D341Med (cell line): ENCODE data around the gene TDRD15.
"Not testable (repeated sequence)": the region's sequence is repeated elsewhere in the genome, so short reads cannot be mapped to it uniquely, and the experiment has no call there.

Experiments used
- DNase-seq: peaks from one replicate; pipeline ENCODE4 v3.0.0; 2012; ENCODE audit warnings: low spot score

The TDRD15 gene

GRCh38 chr2:21123473-21124393 lies at the start of gene TDRD15:
TSS of gene TDRD15 (plus strand) at chr2:21123968. CDS start at chr2:21137468, 13,500 bp downstream.
- DNase-seq = no peak

GRCh38 chr2:21078296-21078695 lies 45.5 kb upstream of the TDRD15 start:
- DNase-seq = no peak

- no peak for DNase-seq
These were observed 40.3 kb upstream of the TDRD15 start for GRCh38 chr2:21083482-21083881.

DNA sequence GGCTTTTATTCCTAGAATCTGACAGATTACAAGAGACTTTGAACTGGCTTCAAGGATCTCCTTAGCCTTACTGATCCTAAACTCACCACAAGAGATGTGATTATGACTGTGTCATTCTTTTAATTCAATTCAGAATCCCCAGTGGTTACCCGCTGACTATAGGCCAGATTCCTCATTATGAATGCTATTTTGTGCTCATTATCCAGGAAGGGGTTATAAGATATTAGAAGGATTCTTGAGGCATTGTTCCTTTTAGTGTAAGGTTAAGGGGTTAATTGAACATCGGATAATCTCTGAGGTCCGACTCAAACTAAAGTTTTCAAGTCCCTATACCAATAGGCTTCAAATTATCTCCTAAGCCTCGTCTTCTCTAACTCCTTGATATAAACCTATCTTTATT lies 39.4 kb upstream of the TDRD15 start:
- DNase-seq = no peak

- no peak for DNase-seq
These were observed 31.4 kb upstream of the TDRD15 start for GRCh38 chr2:21092308-21092869.

GRCh38 chr2:21095178-21095577 lies 28.6 kb upstream of the TDRD15 start:
- DNase-seq = no peak

- DNase-seq = no peak
These were observed 28.1 kb upstream of the TDRD15 start for GRCh38 chr2:21095714-21096113.

GRCh38 chr2:21096458-21096857 lies 27.3 kb upstream of the TDRD15 start:
- DNase-seq = no peak

DNA sequence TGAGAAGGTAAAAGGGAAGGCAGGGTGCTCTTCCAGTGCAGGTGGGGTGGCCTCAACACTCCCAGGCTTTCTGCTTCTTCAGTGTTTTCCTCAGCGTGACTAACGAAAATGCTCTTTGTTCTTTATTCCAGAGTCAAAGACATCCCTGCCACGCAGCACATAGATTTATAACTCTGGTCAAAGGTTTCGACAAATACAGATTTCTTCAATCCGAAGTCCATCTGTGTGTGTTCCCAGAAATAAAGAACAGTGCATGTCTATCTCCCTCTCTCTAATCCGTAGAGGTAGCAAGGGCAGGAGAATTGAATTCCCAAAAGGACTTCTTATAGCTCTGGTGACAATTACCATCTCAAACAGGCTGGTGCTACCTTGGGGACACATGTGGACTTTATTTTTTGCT lies 26.4 kb upstream of the TDRD15 start:
- no peak for DNase-seq

- DNase-seq = no peak
These were observed 25.5 kb upstream of the TDRD15 start for GRCh38 chr2:21098294-21098693.

GRCh38 chr2:21099281-21099907 lies 24.4 kb upstream of the TDRD15 start:
- DNase-seq = no peak

- not testable (repeated sequence) for DNase-seq
These were observed 22.1 kb upstream of the TDRD15 start for GRCh38 chr2:21101514-21102155.

GRCh38 chr2:21102356-21102755 lies 21.4 kb upstream of the TDRD15 start:
- DNase-seq = no peak

GRCh38 chr2:21103274-21103891 lies 20.4 kb upstream of the TDRD15 start:
- DNase-seq = no peak

DNA sequence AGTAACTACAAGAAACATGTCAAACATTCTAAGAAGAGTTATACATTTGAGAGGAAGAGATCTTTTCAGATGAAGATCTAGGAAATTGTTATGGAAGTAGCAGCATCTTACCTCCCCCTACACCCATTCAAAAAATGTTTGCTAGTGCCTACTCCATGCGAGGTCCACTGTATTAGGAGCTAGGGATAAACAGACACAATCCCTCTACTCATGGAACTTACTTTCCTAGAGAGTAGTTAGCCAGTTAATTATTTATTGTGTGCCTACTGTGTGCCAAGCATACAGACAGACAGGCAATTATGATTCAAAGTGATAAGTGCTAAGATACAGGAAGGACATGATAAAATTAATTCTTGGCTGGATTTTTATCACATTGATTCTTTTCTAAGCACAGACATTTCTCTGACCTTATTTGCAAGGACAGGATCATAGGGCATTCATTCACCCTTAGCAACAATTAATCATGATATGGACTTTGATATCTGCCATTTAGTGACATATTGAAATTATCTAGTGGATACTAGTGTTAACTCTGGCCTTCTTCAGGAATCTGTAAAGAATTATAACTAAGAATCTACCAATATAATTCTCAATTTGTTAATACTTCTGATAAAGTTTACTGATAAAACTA lies 19.6 kb upstream of the TDRD15 start:
- no peak for DNase-seq

DNA sequence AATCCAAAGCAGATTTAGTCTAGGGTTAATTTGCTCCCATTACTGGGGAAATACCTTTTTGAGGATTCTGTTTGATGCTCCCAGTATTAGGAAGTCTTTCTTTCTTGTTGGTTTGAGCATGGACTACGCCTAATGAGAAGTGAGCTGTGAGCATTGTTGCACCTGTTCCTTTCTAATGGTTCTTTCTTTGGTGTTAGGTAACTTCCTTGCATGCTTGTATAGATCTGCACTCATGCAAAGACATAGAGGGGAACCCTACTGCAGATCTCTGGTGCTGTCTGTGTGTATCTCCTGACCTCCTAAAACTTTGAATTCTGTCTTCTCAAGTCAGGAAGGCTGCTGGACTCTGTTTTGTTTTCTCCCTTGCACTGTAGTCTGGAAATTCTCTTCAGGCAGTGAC lies 12.8 kb upstream of the TDRD15 start:
- no peak for DNase-seq

DNA sequence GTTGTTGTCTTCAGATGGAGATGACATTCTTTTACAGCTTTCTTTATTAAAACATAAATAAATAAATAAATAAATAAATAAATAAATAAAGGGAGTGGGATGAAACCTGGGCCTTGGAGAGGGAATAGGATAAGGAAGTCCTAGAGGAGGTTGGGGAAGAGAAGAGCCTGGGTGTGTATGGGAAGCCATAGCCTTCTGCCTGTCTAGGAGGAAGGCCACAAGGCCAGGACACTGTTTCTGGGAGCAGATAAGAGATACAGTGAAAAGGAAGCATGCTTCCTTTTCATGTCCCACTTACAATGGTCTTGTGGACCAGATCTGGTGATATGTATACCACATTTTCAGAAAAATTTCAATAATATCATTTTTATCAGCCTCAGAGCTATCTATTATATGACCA lies 6.1 kb upstream of the TDRD15 start:
- DNase-seq = no peak

DNA sequence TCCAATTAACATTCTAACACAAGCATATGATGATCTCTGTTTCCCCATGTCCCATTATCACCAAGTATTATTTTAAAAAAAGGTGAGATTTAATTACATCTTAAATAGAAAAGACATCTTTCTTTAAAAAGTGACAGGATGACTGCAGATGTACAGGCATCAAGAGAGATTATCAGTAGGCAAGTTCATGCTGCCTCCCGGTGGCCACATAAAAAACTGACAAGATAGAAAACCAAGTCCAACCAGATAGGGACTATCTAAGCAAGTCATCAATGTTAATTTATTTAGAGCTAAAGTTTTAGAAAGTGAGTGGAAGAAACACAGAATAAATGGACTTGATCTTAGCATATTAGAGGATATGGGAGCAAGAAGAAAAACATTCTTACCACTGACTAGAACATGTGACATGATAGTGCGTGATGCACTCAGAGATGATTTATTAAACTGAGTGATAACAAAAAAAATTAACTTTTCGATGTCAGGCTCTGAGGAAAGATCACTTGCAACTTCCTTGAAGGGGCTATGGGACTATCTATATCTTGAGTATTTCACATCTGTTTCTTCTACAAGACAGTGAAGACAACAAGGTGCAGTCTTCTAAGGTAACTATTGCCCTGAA lies 5.4 kb upstream of the TDRD15 start:
- DNase-seq = no peak

GRCh38 chr2:21131861-21132260 lies 8.1 kb downstream of the TDRD15 start:
- no peak for DNase-seq

DNA sequence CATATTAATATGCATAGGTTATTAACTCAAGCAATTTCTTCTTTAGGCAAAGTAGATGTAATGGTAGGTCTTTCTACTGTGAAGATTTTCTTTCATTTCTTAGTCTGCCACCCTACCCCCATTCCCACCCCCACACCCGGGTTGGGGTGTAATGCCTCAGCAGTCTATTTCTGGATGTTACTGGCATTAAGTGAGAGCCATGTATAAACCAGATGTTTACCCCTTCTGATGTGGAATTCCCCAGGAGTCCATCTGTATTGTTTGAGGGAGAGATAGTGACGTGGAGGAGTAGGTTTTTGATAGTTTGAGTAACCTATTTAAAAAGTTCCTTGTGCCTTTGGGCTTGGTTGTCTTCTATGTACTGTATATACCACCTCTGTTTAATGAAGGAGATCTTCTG lies 11.8 kb downstream of the TDRD15 start:
- DNase-seq = no peak

DNA sequence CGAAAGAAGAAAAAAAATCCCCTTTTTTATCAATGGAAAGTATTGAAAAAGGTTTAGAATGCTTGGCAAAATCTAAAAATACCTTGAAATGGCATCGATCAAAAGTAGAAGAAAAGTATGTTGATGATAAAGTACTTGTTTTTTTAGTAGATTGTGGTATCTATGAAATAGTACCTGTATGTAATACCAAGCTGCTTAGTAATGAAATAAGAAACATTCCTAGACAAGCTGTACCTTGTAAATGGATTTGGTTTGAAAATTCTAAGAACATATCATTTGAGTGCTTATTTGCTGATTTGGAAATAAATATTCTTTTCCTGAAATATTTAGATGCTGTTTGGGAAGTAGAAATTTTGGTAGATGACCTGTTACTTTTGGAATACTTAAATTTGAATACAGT lies 18.4 kb downstream of the TDRD15 start:
- no peak for DNase-seq
